Sigmoid colon (tissue), 3 donors: ENCODE data around the gene DENND5B.

Experiments used
- POLR2A ChIP-seq, 2 donors: fragments of 450-650 bp; IDR thresholded peaks; one replicate each; pipeline ENCODE4 v1.6.1; 2016; ENCODE audit warnings: antibody characterized with exemption in 2 of 2, mild to moderate bottlenecking in 2 of 2, moderate library complexity in 2 of 2
- TF ChIP-seq, protein P1 (sequence below), 4 experiments: fragments of 450-650 bp in 3 of 4; fragments of 200-600 bp in 1 of 4; IDR thresholded peaks; one replicate each; pipeline ENCODE4 v1.5.1; 2016 to 2019; ENCODE audit warnings: antibody characterized with exemption in 4 of 4, mild to moderate bottlenecking in 3 of 4, moderate library complexity in 2 of 4

DNA sequence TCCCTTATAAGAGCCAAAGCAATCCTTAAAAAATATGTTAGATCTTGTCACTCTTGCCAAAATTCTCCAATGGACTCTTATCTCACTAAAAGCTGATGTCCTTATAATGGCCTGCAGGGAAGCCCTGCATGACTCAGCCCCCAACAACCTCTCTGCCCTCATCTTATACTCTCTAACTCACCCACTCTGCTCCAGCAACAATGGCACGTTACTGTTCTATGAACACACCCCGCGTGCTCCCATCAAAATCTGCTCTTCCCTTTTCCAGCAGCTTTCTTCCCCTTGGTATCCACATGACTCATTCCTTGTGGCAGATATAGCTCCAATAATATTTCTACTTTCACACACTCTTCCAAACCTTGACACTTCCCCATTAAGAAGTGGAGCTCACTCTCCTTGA lies 108.1 kb downstream of the DENND5B start:
- TF ChIP-seq, protein P1, sequence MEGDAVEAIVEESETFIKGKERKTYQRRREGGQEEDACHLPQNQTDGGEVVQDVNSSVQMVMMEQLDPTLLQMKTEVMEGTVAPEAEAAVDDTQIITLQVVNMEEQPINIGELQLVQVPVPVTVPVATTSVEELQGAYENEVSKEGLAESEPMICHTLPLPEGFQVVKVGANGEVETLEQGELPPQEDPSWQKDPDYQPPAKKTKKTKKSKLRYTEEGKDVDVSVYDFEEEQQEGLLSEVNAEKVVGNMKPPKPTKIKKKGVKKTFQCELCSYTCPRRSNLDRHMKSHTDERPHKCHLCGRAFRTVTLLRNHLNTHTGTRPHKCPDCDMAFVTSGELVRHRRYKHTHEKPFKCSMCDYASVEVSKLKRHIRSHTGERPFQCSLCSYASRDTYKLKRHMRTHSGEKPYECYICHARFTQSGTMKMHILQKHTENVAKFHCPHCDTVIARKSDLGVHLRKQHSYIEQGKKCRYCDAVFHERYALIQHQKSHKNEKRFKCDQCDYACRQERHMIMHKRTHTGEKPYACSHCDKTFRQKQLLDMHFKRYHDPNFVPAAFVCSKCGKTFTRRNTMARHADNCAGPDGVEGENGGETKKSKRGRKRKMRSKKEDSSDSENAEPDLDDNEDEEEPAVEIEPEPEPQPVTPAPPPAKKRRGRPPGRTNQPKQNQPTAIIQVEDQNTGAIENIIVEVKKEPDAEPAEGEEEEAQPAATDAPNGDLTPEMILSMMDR (IDR thresholded peaks at IDR 0.05) = no peak
- TF ChIP-seq POLR2A (IDR thresholded peaks at IDR 0.05) = no peak
